SJCRH30 (cell line): ENCODE measurements around the gene LGI4. TPM values are rescaled to one million over a fixed set of nuclear protein-coding genes. Genes with fewer than 3 reads are reported as not detected.
A peak's percentile ranks its signal among the peaks of the same experiment; 100 is the strongest.

Source experiments
- DNase-seq, 2 experiments: peaks; one replicate each; pipeline ENCODE4 v3.0.0-alpha.2; 2015 to 2020
- H3K27ac ChIP-seq: fragments of 250-450 bp; sonication (Bioruptor Pico); 2 replicates; pipeline ENCODE4 v1.5.1; 2020; ENCODE audit warnings: mild to moderate bottlenecking, moderate library complexity
- H3K27me3 ChIP-seq: fragments of 250-450 bp; sonication (Bioruptor Pico); 2 replicates; pipeline ENCODE4 v1.5.1; 2020; ENCODE audit warnings: mild to moderate bottlenecking, moderate library complexity
- H3K36me3 ChIP-seq: fragments of 250-450 bp; sonication (Bioruptor Pico); 2 replicates; pipeline ENCODE4 v1.5.1; 2020; ENCODE audit warnings: mild to moderate bottlenecking, moderate library complexity
- H3K4me1 ChIP-seq: fragments of 250-450 bp; sonication (Bioruptor Pico); 2 replicates; pipeline ENCODE4 v1.5.1; 2020; ENCODE audit warnings: mild to moderate bottlenecking, moderate library complexity
- H3K4me3 ChIP-seq: fragments of 250-450 bp; sonication (Bioruptor Pico); 2 replicates; pipeline ENCODE4 v1.5.1; 2020; ENCODE audit warnings: mild to moderate bottlenecking, moderate library complexity
- H3K9me3 ChIP-seq: fragments of 250-450 bp; sonication (Bioruptor Pico); replicated peaks from 2 replicates; pipeline ENCODE4 v1.5.1; 2020; ENCODE audit warnings: mild to moderate bottlenecking, moderate library complexity
- total RNA-seq: library from RNA; depleted of rRNA; stranded (reverse); fragments of >200 nt; shearing (Covaris generic); gene quantifications from 2 replicates; pipeline ENCODE4 v1.2.3, GENCODE V29; 2014

LGI4 gene
- total RNA-seq, 1 experiment from 2014 or later, result not detected

DNA sequence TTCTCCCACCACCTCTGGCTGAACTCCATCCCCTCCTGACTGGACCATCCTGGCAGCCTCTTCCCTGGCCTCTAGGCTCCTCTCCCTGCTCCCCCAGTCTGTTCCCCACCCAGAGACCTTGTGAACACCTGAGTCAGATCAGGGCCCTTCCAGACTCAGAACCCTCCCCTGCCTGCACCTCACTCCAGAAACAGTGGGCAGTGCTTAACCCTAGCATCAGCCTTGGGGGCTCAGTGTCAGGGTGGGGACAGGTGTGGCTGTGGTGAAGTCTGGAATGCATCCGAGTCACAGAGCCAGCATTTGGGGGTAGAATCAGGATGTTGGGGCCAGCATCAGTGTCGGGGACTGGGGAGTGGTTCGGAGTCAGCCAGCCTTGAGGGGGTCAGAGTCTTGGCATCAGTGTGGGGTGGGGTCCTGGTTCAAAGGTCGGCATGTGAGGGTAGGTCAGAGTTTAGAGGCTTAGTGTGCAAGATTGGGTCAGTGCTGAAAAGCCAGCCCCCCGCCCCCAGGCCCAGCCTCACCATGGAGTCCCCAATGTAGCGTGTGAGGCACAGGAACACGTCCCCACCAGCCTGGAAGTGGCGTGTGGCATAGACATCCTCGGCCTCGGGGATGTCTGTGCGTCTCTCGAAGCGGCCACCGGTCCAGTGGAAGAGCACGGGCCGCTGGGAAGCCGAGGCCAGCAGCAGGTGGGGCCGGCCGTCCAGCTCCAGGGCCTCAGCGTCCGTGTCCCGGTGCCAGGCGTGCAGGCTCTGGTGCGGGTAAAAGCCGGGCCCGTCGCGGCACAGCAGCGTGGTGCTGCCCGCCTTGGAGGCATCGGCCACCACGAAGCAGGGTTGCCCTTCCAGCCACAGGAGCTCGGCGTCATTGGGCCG, 8.9 kb downstream of the LGI4 start:
- H3K4me1 ChIP-seq, result no peaks in the 10 kb centered on the region
- no peaks in the 10 kb centered on the region for H3K36me3 ChIP-seq
- no peak overlapping the region for H3K27ac ChIP-seq
- H3K27me3 ChIP-seq, result peaks cover 13% of the 10 kb centered on the region
- no peak overlapping the region for H3K4me3 ChIP-seq
- no peaks in the 10 kb centered on the region for H3K9me3 ChIP-seq
- no peak for DNase-seq

DNA sequence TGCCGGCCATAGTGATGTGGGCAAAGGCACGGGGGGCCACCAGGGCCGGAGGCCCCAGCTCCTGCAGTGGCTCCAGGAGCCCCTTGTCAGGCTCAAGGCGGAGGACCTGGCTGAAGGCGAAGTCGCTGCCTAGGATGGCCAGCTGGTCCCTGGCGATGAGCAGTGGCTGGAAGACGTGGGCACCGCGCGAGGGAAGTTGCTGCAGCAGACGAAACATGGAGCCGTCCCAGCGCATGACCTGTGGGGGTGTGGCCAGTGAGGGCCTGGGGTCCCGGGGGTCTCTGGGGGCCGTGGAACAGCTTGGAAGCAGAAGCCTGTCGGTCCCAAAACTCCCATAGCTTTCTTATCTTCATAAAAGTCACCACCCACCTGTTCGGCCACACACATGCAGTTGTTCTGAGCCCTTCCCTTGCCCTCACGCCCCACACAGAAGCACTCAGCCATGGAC, 9.6 kb downstream of the LGI4 start:
- Histone ChIP-seq H3K27ac (no peak overlapping the region), H3K9me3 (no peaks in the 10 kb centered on the region), H3K27me3 (peaks cover 13% of the 10 kb centered on the region), H3K36me3 (no peaks in the 10 kb centered on the region), H3K4me3 (no peak overlapping the region), H3K4me1 (no peaks in the 10 kb centered on the region)
- DNase-seq, result no peak

DNA sequence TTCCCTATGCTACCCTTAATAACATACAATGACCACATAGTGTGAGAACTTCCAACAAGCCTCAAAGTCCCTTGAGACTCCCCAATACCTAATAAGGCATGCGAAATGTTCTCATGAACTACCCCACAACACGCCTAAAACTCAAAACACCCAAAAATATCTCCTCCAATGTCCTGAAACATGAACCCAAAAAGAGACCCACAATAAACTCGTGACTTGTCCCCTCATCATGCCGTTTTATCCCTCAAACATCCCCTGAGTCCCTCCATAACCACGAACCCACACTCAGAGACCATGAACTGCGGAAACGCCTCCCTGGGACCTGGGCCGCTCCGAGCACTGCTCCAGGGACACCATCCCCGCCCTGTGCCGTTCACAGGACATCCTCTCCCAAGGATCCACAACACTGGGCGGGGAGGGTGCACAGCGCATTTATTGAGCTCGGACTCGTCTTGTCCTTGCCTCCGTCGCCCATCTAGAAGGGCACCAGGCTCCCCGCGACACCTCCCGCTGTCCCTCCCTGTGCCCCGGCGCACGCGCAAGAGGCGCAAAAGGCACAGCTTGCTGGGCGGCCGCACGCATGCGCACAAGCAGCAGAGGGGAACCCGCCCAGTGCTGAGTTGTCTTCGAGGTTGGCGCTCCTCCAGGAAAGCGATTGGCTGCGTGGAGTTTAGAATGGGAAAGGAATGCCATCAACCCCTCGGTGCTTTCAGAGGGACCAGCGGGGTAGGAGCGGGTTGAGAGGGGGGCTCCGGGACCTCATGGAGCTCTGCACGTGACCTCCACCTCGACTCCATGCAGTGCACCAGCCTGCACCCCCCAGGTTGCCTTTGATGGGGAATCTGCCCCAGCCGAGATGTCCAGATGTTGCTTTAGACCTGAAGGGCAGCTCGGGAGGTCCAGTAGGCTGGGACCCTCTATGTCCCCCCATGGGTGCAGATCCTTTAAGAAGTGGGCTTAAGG, 10.5 kb downstream of the LGI4 start:
- Histone ChIP-seq H3K4me1 (no peaks in the 10 kb centered on the region), H3K36me3 (no peaks in the 10 kb centered on the region), H3K27me3 (peaks cover 13% of the 10 kb centered on the region), H3K9me3 (no peaks in the 10 kb centered on the region), H3K4me3 (no peak overlapping the region), H3K27ac (no peak overlapping the region)
- DNase-seq, result peak in 1 of 2 experiments; percentile 26

DNA sequence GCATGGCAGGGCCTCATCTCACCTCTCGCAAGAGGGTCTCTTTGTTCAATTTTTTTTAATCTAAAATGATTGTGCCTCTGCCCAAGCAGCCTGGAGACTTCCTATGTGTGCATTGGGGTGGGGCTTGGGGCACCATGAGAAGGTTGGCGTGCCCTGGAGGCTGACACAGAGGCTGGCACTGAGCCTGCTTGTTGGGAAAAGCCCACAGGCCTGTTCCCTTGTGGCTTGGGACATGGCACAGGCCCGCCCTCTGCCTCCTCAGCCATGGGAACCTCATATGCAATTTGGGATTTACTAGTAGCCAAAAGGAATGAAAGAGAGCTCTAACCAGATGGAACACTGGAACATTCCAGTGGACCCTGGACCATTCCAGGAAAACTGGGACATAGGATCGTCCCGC, 11.3 kb downstream of the LGI4 start:
- H3K27ac ChIP-seq, result no peak overlapping the region
- H3K27me3 ChIP-seq, result peaks cover 13% of the 10 kb centered on the region
- H3K9me3 ChIP-seq, result no peaks in the 10 kb centered on the region
- no peak for DNase-seq
- H3K36me3 ChIP-seq, result no peaks in the 10 kb centered on the region
- H3K4me1 ChIP-seq, result no peaks in the 10 kb centered on the region
- no peak overlapping the region for H3K4me3 ChIP-seq

DNA sequence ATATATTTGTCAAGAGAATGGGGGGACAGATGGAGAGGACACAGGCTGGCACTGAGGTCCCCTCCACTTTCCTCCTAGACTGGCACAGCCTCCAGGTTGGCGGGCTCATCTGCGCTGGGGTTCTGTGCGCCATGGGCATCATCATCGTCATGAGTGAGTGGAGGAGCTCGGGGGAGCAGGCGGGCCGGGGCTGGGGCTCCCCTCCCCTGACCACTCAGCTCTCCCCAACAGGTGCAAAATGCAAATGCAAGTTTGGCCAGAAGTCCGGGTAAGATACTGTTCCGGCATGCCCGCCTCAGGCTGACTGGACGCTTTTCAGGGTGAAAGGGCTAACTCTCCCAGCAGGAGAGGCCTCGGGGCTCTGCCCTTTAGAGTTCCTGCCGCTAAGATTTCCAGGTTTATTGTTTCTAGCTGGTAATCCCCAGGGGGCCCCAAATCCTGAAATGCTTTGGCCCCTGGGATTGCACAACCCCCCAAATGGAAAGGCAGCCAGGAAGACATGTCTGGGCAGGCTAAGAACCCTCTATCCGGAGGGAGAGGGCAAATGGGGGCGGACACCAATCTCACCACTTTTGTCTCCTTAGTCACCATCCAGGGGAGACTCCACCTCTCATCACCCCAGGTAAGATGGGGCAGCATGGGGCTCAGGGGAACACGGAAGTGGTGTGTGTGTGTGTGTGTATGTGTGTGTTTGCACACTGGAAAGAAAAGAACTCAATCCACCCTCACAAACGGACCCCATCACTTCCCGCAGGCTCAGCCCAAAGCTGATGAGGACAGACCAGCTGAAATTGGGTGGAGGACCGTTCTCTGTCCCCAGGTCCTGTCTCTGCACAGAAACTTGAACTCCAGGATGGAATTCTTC, 11.9 kb downstream of the LGI4 start:
- H3K9me3 ChIP-seq, result no peaks in the 10 kb centered on the region
- no peak overlapping the region for H3K4me3 ChIP-seq
- H3K36me3 ChIP-seq, result no peaks in the 10 kb centered on the region
- no peak for DNase-seq
- no peak overlapping the region for H3K27ac ChIP-seq
- no peaks in the 10 kb centered on the region for H3K4me1 ChIP-seq
- peaks cover 11% of the 10 kb centered on the region for H3K27me3 ChIP-seq

DNA sequence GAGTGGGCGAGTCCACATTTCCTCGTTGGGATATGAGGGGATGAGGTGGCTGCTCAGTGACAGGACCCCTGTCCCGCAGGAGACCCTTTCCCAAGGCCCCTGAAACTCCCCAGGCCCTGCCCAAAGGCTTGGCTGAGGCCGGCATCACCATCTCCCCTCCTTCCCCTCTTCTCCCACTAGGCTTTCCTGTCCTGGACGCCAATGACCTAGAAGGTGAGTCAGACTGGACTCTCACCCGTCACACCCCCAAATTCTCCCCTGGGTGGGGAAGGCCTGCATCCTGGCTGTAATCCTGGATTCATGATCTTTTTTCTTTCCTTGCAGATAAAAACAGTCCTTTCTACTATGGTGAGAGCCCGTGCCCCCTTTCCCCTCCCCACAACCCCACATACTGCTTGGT, 14.0 kb downstream of the LGI4 start:
- DNase-seq, result no peak
- Histone ChIP-seq H3K36me3 (no peaks in the 10 kb centered on the region), H3K27ac (no peak overlapping the region), H3K4me1 (no peaks in the 10 kb centered on the region), H3K9me3 (no peaks in the 10 kb centered on the region), H3K4me3 (no peak overlapping the region), H3K27me3 (peaks cover 11% of the 10 kb centered on the region)

DNA sequence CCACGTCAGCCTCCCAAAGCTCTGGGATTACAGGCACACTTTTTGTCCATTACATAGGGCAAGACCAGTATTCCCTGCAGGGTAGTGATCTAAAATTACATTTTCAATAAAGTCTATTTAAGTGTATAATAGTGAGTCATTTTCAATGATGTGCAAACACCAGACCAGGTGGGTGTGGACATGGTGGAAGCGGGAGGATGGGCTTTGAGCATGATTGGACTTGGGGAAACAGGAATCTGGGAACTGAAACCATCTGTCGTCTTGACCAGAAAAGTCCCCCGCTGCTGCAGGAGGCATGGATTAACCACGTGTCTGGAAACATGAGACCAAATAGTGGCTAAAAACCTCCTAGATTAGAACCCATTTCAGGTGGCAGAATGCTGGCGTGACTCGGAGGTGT, 14.4 kb downstream of the LGI4 start:
- Histone ChIP-seq H3K4me3 (no peak overlapping the region), H3K36me3 (no peaks in the 10 kb centered on the region), H3K27ac (no peak overlapping the region), H3K4me1 (no peaks in the 10 kb centered on the region), H3K27me3 (peaks cover 11% of the 10 kb centered on the region), H3K9me3 (no peaks in the 10 kb centered on the region)
- DNase-seq, result peak; percentile 50 to 62

DNA sequence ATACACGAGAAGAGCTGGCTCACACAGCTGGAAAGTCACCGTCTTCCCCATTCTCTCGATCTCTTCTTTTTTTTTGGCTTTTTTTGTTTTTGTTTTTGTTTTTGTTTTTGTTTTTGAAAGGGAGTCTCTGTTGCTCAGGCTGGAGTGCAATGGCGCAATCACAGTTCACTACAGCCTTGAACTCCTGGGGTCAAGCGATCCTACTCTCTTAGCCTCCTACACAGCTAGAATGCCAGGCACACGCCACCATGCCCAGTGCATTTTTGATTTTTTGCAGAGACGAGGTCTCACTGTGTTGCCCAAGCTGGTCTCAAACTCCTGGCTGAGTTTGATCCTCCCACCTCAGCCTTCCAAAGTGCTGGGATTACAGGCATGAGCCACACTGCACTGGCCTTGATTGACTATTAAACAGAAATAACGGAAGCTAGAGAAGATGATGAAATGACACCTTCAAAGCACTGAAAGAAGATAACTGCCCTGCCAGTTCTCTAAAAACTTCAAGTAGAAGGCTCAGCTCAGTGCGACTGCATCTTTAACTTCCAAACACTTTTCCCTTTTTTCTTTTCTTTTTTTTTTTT, 15.2 kb downstream of the LGI4 start:
- no peak overlapping the region for H3K27ac ChIP-seq
- DNase-seq, result no peak

DNA sequence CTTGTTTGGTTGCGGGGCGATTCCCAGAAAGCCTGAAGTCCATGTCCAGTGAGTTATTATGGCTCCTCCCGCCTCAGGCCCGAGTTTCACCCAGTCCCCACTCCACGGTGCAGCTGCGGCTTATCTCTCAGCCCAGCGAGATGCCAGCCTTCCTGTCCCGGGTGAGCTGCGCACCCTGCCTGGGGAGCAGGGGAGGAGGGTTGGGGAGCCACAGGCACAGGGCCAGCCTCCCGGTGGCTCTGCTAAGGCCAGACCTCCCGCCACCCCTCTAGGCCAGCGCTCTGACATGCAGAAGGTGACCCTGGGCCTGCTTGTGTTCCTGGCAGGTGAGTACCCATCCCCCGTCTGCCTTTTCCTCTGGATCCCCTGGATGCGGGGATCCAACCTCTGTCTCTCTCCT, 15.8 kb downstream of the LGI4 start:
- Histone ChIP-seq H3K4me3 (no peak overlapping the region), H3K9me3 (no peaks in the 10 kb centered on the region), H3K4me1 (no peaks in the 10 kb centered on the region), H3K27ac (no peak overlapping the region), H3K27me3 (peaks cover 11% of the 10 kb centered on the region), H3K36me3 (no peaks in the 10 kb centered on the region)
- no peak for DNase-seq

More for the DNA sequence above, 15.2 kb downstream of the LGI4 start:
- Histone ChIP-seq H3K27me3 (peaks cover 11% of the 10 kb centered on the region), H3K9me3 (no peaks in the 10 kb centered on the region), H3K4me3 (no peak overlapping the region), H3K4me1 (no peaks in the 10 kb centered on the region), H3K36me3 (no peaks in the 10 kb centered on the region)

DNA sequence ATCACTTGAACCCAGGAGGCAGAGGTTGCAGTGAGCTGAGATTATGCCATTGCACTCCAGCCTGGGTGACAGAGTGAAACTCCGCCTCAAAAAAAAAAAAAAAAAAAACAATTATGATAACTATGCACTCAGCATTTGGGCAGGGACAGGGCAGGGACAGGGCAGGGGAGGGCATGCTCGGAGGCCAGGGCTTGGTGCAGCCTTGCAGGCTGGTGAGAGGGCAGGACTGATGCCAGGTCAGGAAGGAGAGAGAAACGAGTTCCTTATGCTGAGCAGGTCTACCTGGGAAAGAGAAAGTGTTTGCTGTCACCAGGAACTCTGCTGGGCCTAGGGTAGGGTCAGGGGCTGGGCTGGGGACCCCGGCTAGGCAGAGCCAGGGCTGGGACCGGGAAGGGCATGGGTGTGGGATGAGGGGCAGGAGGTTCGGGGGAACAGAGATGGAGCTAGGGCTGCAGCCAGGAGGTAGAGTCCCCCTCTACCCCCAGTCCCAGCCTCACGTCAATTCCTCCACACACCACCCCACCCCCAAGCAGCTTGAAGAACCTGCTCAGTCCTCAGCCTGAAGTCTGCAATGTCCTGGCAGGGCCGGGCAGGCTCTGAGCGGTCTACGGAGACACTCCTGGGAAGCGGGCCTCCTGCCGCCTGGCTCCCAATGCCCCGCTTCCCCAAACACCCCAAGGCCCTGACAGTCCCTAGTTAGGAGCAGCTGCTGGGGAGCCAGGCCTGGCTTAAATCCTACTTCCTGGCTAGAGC, 16.4 kb downstream of the LGI4 start:
- peaks cover 11% of the 10 kb centered on the region for H3K27me3 ChIP-seq
- H3K27ac ChIP-seq, result no peak overlapping the region
- H3K4me3 ChIP-seq, result no peak overlapping the region
- no peaks in the 10 kb centered on the region for H3K9me3 ChIP-seq
- H3K4me1 ChIP-seq, result no peaks in the 10 kb centered on the region
- no peaks in the 10 kb centered on the region for H3K36me3 ChIP-seq
- DNase-seq, result no peak

DNA sequence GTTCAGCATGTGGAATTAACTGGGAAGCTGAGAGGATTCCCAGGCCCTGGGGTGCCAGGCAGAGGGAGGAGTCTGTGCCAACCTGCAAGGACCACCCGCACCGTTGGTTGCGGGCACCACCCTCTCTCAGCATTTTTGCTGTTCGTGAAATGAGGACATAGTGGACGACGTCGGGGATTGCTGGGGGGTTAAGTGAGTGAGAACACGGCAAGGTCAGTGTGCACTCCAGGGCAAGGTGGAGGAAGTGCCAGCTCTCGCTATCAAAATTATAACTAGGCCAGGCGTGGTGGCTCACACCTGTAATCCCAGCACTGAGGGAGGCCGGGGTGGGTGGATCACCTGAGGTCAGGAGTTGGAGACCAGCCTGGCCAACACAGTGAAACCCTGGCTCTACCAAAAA, 17.1 kb downstream of the LGI4 start:
- DNase-seq, result no peak
- H3K4me1 ChIP-seq, result no peaks in the 10 kb centered on the region
- no peak overlapping the region for H3K27ac ChIP-seq

DNA sequence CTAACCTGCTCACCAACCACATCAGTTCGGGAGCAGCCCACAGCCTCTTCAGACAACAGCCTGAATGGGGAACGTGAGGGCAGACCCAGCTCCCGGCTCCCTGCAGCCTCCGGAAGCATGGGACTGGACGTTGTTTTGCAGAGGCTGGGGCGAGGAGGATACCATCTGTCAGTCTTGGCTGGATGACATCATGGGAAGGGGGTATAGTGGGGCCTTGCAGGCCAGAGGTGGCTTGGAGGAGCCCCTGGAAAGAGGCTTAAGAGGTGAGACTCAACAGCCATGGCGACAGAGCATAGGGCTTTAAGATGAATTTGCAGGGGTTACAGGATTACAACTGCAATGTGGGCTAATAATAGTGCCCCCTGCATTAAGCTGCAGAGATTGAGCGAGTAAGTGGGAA, 17.7 kb downstream of the LGI4 start:
- H3K36me3 ChIP-seq, result no peaks in the 10 kb centered on the region
- no peaks in the 10 kb centered on the region for H3K9me3 ChIP-seq
- peaks cover 11% of the 10 kb centered on the region for H3K27me3 ChIP-seq
- H3K27ac ChIP-seq, result no peak overlapping the region
- H3K4me3 ChIP-seq, result no peak overlapping the region
- no peak for DNase-seq
- no peaks in the 10 kb centered on the region for H3K4me1 ChIP-seq

More for the DNA sequence above, 17.1 kb downstream of the LGI4 start:
- no peaks in the 10 kb centered on the region for H3K36me3 ChIP-seq
- H3K9me3 ChIP-seq, result no peaks in the 10 kb centered on the region
- H3K27me3 ChIP-seq, result peaks cover 11% of the 10 kb centered on the region
- H3K4me3 ChIP-seq, result no peak overlapping the region

DNA sequence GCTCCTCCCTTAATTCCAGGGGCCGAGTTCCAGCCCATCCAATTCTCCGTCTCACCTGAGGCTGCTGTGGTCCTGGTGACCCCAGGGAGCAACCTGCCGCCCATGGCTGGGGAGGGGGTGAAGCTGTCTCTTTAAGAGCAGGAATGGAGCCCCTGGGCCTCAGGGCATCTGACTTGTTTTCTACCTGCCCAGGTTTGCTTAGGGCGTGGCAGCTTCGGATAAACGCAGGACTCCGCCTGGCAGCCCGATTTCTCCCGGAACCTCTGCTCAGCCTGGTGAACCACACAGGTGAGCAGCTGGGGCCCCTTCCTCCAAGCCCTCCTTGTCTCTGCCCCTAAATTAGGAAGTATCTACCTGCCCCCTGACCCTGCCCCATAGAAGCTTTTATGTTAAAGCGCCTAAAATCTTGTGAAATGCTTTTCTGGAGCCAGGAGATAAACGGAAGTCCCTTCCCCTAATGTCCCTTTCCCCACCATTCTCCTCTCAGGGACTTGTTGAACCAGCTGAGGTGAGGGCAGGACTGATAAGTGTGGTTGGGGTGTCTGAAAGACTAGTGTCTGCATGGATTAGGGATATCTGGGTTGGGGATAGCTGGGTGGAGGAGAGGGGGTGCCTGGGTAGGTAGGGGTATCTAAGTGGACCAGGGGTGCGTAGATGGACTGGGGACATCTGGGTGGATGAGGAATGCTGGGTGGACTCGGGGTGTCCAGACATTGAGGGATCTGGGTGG, 18.6 kb downstream of the LGI4 start:
- H3K4me3 ChIP-seq, result no peak overlapping the region
- no peak for DNase-seq
- H3K27me3 ChIP-seq, result peaks cover 6% of the 10 kb centered on the region
- H3K4me1 ChIP-seq, result no peaks in the 10 kb centered on the region
- no peaks in the 10 kb centered on the region for H3K36me3 ChIP-seq
- H3K9me3 ChIP-seq, result no peaks in the 10 kb centered on the region
- no peak overlapping the region for H3K27ac ChIP-seq
